HepG2 (cell line): ENCODE measurements around the gene EAF1. TPM values are rescaled to one million over a fixed set of nuclear protein-coding genes. Genes with fewer than 3 reads are reported as not detected.
A peak's percentile ranks its signal among the peaks of the same experiment; 100 is the strongest.

Experiments
- AKNA ChIP-seq: sonication (generic); formaldehyde crosslinking; IDR thresholded peaks from 2 replicates; pipeline ENCODE4 v1.4.0; 2020; ENCODE audit warnings: missing genetic modification reagents, borderline replicate concordance
- BRD4 ChIP-seq: sonication (generic); formaldehyde crosslinking; IDR thresholded peaks from 2 replicates; pipeline ENCODE4 v1.4.0; 2020; ENCODE audit warnings: missing genetic modification reagents
- CENPBD1 ChIP-seq: sonication (generic); formaldehyde crosslinking; IDR thresholded peaks from 2 replicates; pipeline ENCODE4 v1.8.0; 2022; ENCODE audit warnings: missing genetic modification reagents, low read depth, mild to moderate bottlenecking, borderline replicate concordance
- HDAC1 ChIP-seq: sonication (generic); formaldehyde crosslinking; IDR thresholded peaks from 2 replicates; pipeline ENCODE4 v1.5.1; 2020; ENCODE audit warnings: mild to moderate bottlenecking, missing genetic modification reagents
- HOXA3 ChIP-seq: sonication (generic); formaldehyde crosslinking; IDR thresholded peaks from 2 replicates; pipeline ENCODE4 v1.5.0; 2020; ENCODE audit warnings: missing genetic modification reagents
- ISL2 ChIP-seq: sonication (generic); formaldehyde crosslinking; IDR thresholded peaks from 2 replicates; pipeline ENCODE4 v1.5.0; 2020; ENCODE audit warnings: missing genetic modification reagents
- KDM3A ChIP-seq: IDR thresholded peaks from 2 replicates; pipeline ENCODE4 v1.6.1; 2018; ENCODE audit warnings: low read depth, missing compliant biosample characterization
- KLF9 ChIP-seq: IDR thresholded peaks from 2 replicates; pipeline ENCODE4 v1.6.1; 2016; ENCODE audit warnings: low read depth
- KMT2B ChIP-seq: IDR thresholded peaks from 2 replicates; pipeline ENCODE4 v1.6.1; 2016; ENCODE audit warnings: missing genetic modification reagents, missing compliant biosample characterization
- MXD4 ChIP-seq: IDR thresholded peaks from 2 replicates; pipeline ENCODE4 v1.6.1; 2016; ENCODE audit warnings: mild to moderate bottlenecking, missing biosample characterization, missing genetic modification reagents
- NR2C2 ChIP-seq: sonication (generic); formaldehyde crosslinking; IDR thresholded peaks from 2 replicates; pipeline ENCODE4 v1.4.0; 2020; ENCODE audit warnings: missing genetic modification reagents, mild to moderate bottlenecking, moderate library complexity, borderline replicate concordance
- RBM39 ChIP-seq: fragments of 200-400 bp; formaldehyde crosslinking; IDR thresholded peaks from one replicate; pipeline ENCODE4 v1.6.1; 2018; ENCODE audit warnings: antibody characterized with exemption, mild to moderate bottlenecking, low read depth, low read length; ENCODE audit not compliant: poor library complexity, severe bottlenecking
- RFXAP ChIP-seq: sonication (generic); formaldehyde crosslinking; IDR thresholded peaks from 2 replicates; pipeline ENCODE4 v1.4.0; 2020; ENCODE audit warnings: missing genetic modification reagents, borderline replicate concordance
- ZNF121 ChIP-seq: sonication (generic); formaldehyde crosslinking; IDR thresholded peaks from 2 replicates; pipeline ENCODE4 v1.5.0; 2020; ENCODE audit warnings: mild to moderate bottlenecking, missing genetic modification reagents
- ZNF160 ChIP-seq: sonication (generic); formaldehyde crosslinking; IDR thresholded peaks from 2 replicates; pipeline ENCODE4 v1.8.0; 2022; ENCODE audit warnings: mild to moderate bottlenecking, inconsistent platforms, missing genetic modification reagents
- ZNF225 ChIP-seq: sonication (generic); formaldehyde crosslinking; IDR thresholded peaks from 2 replicates; pipeline ENCODE4 v1.4.0; 2020; ENCODE audit warnings: mild to moderate bottlenecking, missing genetic modification reagents
- ZNF256 ChIP-seq: sonication (generic); formaldehyde crosslinking; conservative IDR thresholded peaks from 2 replicates; pipeline ENCODE4 v1.4.0; 2020; ENCODE audit warnings: missing genetic modification reagents
- ZNF274 ChIP-seq: sonication (generic); formaldehyde crosslinking; IDR thresholded peaks from 2 replicates; pipeline ENCODE4 v1.5.1; 2020; ENCODE audit warnings: mild to moderate bottlenecking, missing genetic modification reagents
- ZNF556 ChIP-seq: sonication (generic); formaldehyde crosslinking; IDR thresholded peaks from 2 replicates; pipeline ENCODE4 v1.4.0; 2020; ENCODE audit warnings: mild to moderate bottlenecking, missing genetic modification reagents, borderline replicate concordance
- ZNF580 ChIP-seq: IDR thresholded peaks from 2 replicates; pipeline ENCODE4 v1.6.1; 2016; ENCODE audit warnings: low read depth, borderline replicate concordance
- ZNF766 ChIP-seq: sonication (generic); formaldehyde crosslinking; IDR thresholded peaks from 2 replicates; pipeline ENCODE4 v1.5.0; 2020; ENCODE audit warnings: missing genetic modification reagents, borderline replicate concordance
- ZNF772 ChIP-seq: sonication (generic); formaldehyde crosslinking; IDR thresholded peaks from 2 replicates; pipeline ENCODE4 v1.5.0; 2020; ENCODE audit warnings: mild to moderate bottlenecking, missing genetic modification reagents
- ZNF816 ChIP-seq: sonication (generic); formaldehyde crosslinking; IDR thresholded peaks from 2 replicates; pipeline ENCODE4 v1.8.0; 2022; ENCODE audit warnings: missing genetic modification reagents, mild to moderate bottlenecking, borderline replicate concordance
- polyA plus RNA-seq, 8 experiments: library from polyadenylated mRNA; depleted of rRNA in 3 of 8; stranded (reverse) in 7 of 8; unstranded in 1 of 8; fragments of >200 nt; fragmentation: Illumina TruSeq in 4 of 8; extraction: Trizol in 4 of 8; gene quantifications; 2 replicates each; pipeline versions ENCODE4 v1.2.1 to v1.2.3, GENCODE V29; 2011 to 2016; ENCODE audit warnings: low read depth in 4 of 8, missing spikeins in 1 of 8, mixed read lengths in 1 of 8; ENCODE audit not compliant: insufficient read depth in 1 of 8
- total RNA-seq, 5 experiments: library from RNA; depleted of rRNA; stranded (reverse); fragments of >200 nt; fragmentation: Illumina TruSeq; extraction: Trizol; gene quantifications; 2 replicates each; pipeline ENCODE4 v1.2.3, GENCODE V29; 2016; ENCODE audit warnings: low read depth in 1 of 5
- TF ChIP-seq, protein P1 (sequence below): IDR thresholded peaks from 2 replicates; pipeline ENCODE4 v1.6.1; 2016; ENCODE audit warnings: control low read depth

Gene EAF1
- total and polyA plus RNA-seq, 2 of the 13 experiments (the other 11 are each of a cell fraction or from before 2014, with no cell fraction given): 8.1 to 30.0 TPM

- peak; percentile 20 for TF ChIP-seq ZNF772
- 0 out of 2 replicates have a peak, but pooled peaks have one; percentile 37 for TF ChIP-seq BRD4 (CRISPR knock-in tag)
- 0 out of 2 replicates have a peak, but pooled peaks have one; percentile 51 for TF ChIP-seq ZNF766
- 0 out of 2 replicates have a peak, but pooled peaks have one; percentile 42 for TF ChIP-seq RFXAP (CRISPR knock-in tag)
- TF ChIP-seq RBM39: peak; percentile 71
- TF ChIP-seq CENPBD1 (CRISPR knock-in tag): no peak
- TF ChIP-seq KMT2B (CRISPR knock-in tag): peak; percentile 92
- no peak for TF ChIP-seq ZNF225
- peak; percentile 38; the same call in 1 of the 2 replicates for TF ChIP-seq ZNF580 (CRISPR knock-in tag)
- TF ChIP-seq ZNF274 (CRISPR knock-in tag): peak; percentile 29; the same call in 1 of the 2 replicates
- TF ChIP-seq MXD4 (CRISPR knock-in tag): 0 out of 2 replicates have a peak, but pooled peaks have one; percentile 43
- TF ChIP-seq ISL2 (CRISPR knock-in tag): peak; percentile 45; the same call in 1 of the 2 replicates
- 0 out of 2 replicates have a peak, but pooled peaks have one; percentile 67 for TF ChIP-seq ZNF160 (CRISPR knock-in tag)
- peak; percentile 42; the same call in 1 of the 2 replicates for TF ChIP-seq AKNA (CRISPR knock-in tag)
- peak; percentile 21; the same call in 1 of the 2 replicates for TF ChIP-seq ZNF556 (CRISPR knock-in tag)
- peak; percentile 81 for TF ChIP-seq NR2C2
- TF ChIP-seq, protein P1, sequence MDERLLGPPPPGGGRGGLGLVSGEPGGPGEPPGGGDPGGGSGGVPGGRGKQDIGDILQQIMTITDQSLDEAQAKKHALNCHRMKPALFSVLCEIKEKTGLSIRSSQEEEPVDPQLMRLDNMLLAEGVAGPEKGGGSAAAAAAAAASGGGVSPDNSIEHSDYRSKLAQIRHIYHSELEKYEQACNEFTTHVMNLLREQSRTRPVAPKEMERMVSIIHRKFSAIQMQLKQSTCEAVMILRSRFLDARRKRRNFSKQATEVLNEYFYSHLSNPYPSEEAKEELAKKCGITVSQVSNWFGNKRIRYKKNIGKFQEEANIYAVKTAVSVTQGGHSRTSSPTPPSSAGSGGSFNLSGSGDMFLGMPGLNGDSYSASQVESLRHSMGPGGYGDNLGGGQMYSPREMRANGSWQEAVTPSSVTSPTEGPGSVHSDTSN (CRISPR knock-in tag): no peak
- peak; percentile 91 for TF ChIP-seq HDAC1 (CRISPR knock-in tag)
- no peak for TF ChIP-seq ZNF121 (CRISPR knock-in tag)
- TF ChIP-seq ZNF816: 0 out of 2 replicates have a peak, but pooled peaks have one; percentile 71
- peak; percentile 68 for TF ChIP-seq HOXA3 (CRISPR knock-in tag)
- no peak for TF ChIP-seq KDM3A (CRISPR knock-in tag)
- TF ChIP-seq KLF9 (CRISPR knock-in tag): 0 out of 2 replicates have a peak, but pooled peaks have one; percentile 69
- 0 out of 2 replicates have a peak, but pooled peaks have one; percentile 56 for TF ChIP-seq ZNF256 (CRISPR knock-in tag)
Measured at GRCh38 chr3:15427182-15427880, at the start of gene EAF1, which contains the start of gene METTL6 (continued).
